PC-3 (cell line): ENCODE measurements around the gene MRPL51. TPM values are rescaled to one million over a fixed set of nuclear protein-coding genes. Genes with fewer than 3 reads are reported as not detected.

Experiments used
- ATAC-seq: fragments of 200-7000 bp; cut with Tn5 transposase; 2 replicates; pipeline ENCODE4 v1.9.1; 2020; ENCODE audit warnings: mild to moderate bottlenecking, moderate library complexity
- BruUV-seq: library from RNA; stranded (reverse); fragments of 400-500 nt; replicated peaks from 2 replicates; lab custom pipeline; 2021; lab: Mats Ljungman, UMichigan
- CTCF ChIA-PET: fragments of 300-600 bp; sonication (Branson Sonifier 250); formaldehyde crosslinking; loops from one replicate; lab custom pipeline; 2022; ENCODE audit warnings: antibody characterized with exemption; lab: Charles Lee
- POLR2A ChIA-PET: fragments of 300-600 bp; sonication (Branson Sonifier 250); formaldehyde crosslinking; loops from one replicate; lab custom pipeline; 2022; ENCODE audit warnings: antibody characterized with exemption; ENCODE audit not compliant: unreplicated experiment; lab: Charles Lee
- DNase-seq: peaks from one replicate; pipeline ENCODE4 v3.0.0-alpha.2; 2015
- H2AFZ ChIP-seq: fragments of 300-600 bp; sonication (generic); 2 replicates; pipeline ENCODE4 v1.6.0; 2016; ENCODE audit warnings: antibody characterized with exemption, low read length
- H3F3A ChIP-seq: fragments of 300-600 bp; sonication (generic); one replicate; pipeline ENCODE4 v1.6.0; 2017; ENCODE audit warnings: antibody characterized with exemption, low read length, control low read depth, mild to moderate bottlenecking; ENCODE audit not compliant: unreplicated experiment
- H3K27ac ChIP-seq: fragments of 300-600 bp; sonication (generic); 2 replicates; pipeline ENCODE4 v1.5.1; 2016; ENCODE audit warnings: mild to moderate bottlenecking, low read length
- H3K27me3 ChIP-seq: fragments of 300-600 bp; sonication (generic); 2 replicates; pipeline ENCODE4 v1.6.1; 2016; ENCODE audit warnings: low read length, mixed read lengths
- H3K36me3 ChIP-seq: fragments of 300-600 bp; sonication (generic); 2 replicates; pipeline ENCODE4 v1.6.1; 2016; ENCODE audit warnings: low read depth, mixed run types, low read length, mixed read lengths
- H3K4me1 ChIP-seq: fragments of 300-600 bp; sonication (generic); 2 replicates; pipeline ENCODE4 v1.5.1; 2016; ENCODE audit warnings: low read length; ENCODE audit not compliant: insufficient read depth
- H3K4me2 ChIP-seq: fragments of 300-600 bp; sonication (generic); 2 replicates; pipeline ENCODE4 v1.6.0; 2016; ENCODE audit warnings: low read length
- H3K4me3 ChIP-seq: fragments of 300-600 bp; sonication (generic); 2 replicates; pipeline ENCODE4 v1.5.1; 2016; ENCODE audit warnings: mild to moderate bottlenecking, low read length, mixed read lengths
- H3K79me2 ChIP-seq: fragments of 300-600 bp; sonication (generic); 2 replicates; pipeline ENCODE4 v1.6.1; 2017; ENCODE audit warnings: low read length, mixed read lengths
- H3K9ac ChIP-seq: fragments of 300-600 bp; sonication (generic); 2 replicates; pipeline ENCODE4 v1.6.0; 2016; ENCODE audit warnings: mild to moderate bottlenecking, low read length
- H3K9me2 ChIP-seq: fragments of 300-600 bp; sonication (generic); replicated peaks from 2 replicates; pipeline ENCODE4 v1.6.1; 2016; ENCODE audit warnings: mixed run types, low read length, mixed read lengths
- H3K9me3 ChIP-seq: fragments of 300-600 bp; sonication (generic); 2 replicates; pipeline ENCODE4 v1.6.1; 2016; ENCODE audit warnings: low read length, mixed read lengths
- H4K20me1 ChIP-seq: fragments of 300-600 bp; sonication (generic); 2 replicates; pipeline ENCODE4 v1.6.1; 2016; ENCODE audit warnings: low read length, mixed read lengths
- CTCF ChIP-seq: fragments of 300-600 bp; sonication (generic); conservative IDR thresholded peaks from 2 replicates; pipeline ENCODE4 v1.5.1; 2017; ENCODE audit warnings: antibody characterized with exemption, low read depth, mild to moderate bottlenecking, low read length
- EZH2 ChIP-seq: fragments of 300-600 bp; sonication (generic); IDR thresholded peaks from one replicate; pipeline ENCODE4 v1.6.1; 2017; ENCODE audit warnings: antibody characterized with exemption, mild to moderate bottlenecking, low read length; ENCODE audit not compliant: unreplicated experiment
- EZH2phosphoT487 ChIP-seq: fragments of 300-600 bp; sonication (generic); IDR thresholded peaks from 2 replicates; pipeline ENCODE4 v1.6.1; 2018; ENCODE audit warnings: mild to moderate bottlenecking, antibody characterized with exemption, low read length, borderline replicate concordance
- intact Hi-C: fragments of 100-400 bp; cut with micrococcal nuclease; formaldehyde crosslinking; loops from 2 replicates; pipeline ENCODE4 v1.9.0; 2023
- total RNA-seq: library from RNA; depleted of rRNA; stranded (reverse); fragments of >200 nt; gene quantifications from 2 replicates; pipeline ENCODE4 v1.2.3, GENCODE V29; 2014

MRPL51 gene
- total RNA-seq, 1 experiment from 2014 or later, result 157 TPM

GRCh38 chr12:6533923-6534694 is 41.0 kb upstream of the MRPL51 start, which contains the start of gene GAPDH:
GAPDH (plus strand) TSS chr12:6534517; CDS start chr12:6534833, 316 bp downstream.
- TF ChIP-seq EZH2, result no peak
- intact Hi-C loops, result loop anchor here (1.0 to 5.0 kb wide), 3 partner anchors 64 to 197 kb away; partner anchors contain the start of gene VAMP1
- BruUV-seq, result no TSS peak
- H3K27ac ChIP-seq, result peak within 1 kb of the TSS; percentile 99
- DNase-seq, result peak; percentile 92
- peak; percentile 48 for ATAC-seq
- peak within 1 kb of the TSS; percentile 63 for H2AFZ ChIP-seq
- H3K79me2 ChIP-seq, result peaks cover 47% of the 10 kb centered on the region
- peak within 1 kb of the TSS; percentile 96 for H3K9ac ChIP-seq
- no peaks in the 10 kb centered on the region for H3K9me3 ChIP-seq
- H3K4me1 ChIP-seq, result peaks cover 38% of the 10 kb centered on the region
- no peaks in the 10 kb centered on the region for H3K9me2 ChIP-seq
- peaks cover 52% of the 10 kb centered on the region for H3K36me3 ChIP-seq
- no peaks in the 10 kb centered on the region for H3K27me3 ChIP-seq
- POLR2A ChIA-PET, result interaction anchor here (0.6 to 1.0 kb wide), 11 partner anchors 19 to 339 kb away, joined by 3 to 36 read pairs (median 9); partner anchors contain the start of genes SPSB2 and VAMP1
- CTCF ChIA-PET, result no interaction called here
- H3F3A ChIP-seq, result peaks cover 22% of the 10 kb centered on the region
- H3K4me2 ChIP-seq, result peak within 1 kb of the TSS; percentile 99
- H3K4me3 ChIP-seq, result peak within 1 kb of the TSS; percentile 97
- H4K20me1 ChIP-seq, result peaks cover 38% of the 10 kb centered on the region

- Histone ChIP-seq H3K4me1 (peaks cover 38% of the 10 kb centered on the region), H3F3A (peaks cover 20% of the 10 kb centered on the region), H3K36me3 (peaks cover 52% of the 10 kb centered on the region), H3K27me3 (no peaks in the 10 kb centered on the region), H2AFZ (peak overlapping the region; percentile 63), H3K9ac (peak overlapping the region; percentile 96), H3K9me3 (no peaks in the 10 kb centered on the region), H3K9me2 (no peaks in the 10 kb centered on the region), H4K20me1 (peaks cover 37% of the 10 kb centered on the region), H3K4me2 (peak overlapping the region; percentile 99), H3K79me2 (peaks cover 47% of the 10 kb centered on the region), H3K27ac (peak overlapping the region; percentile 99), H3K4me3 (peak overlapping the region; percentile 97)
- CTCF ChIA-PET, result no interaction called here
- POLR2A ChIA-PET, result interaction anchor here (0.6 to 1.0 kb wide), 6 partner anchors 19 to 340 kb away, joined by 6 to 36 read pairs (median 24); partner anchors contain the start of genes SPSB2 and VAMP1
- ATAC-seq (no peak), DNase-seq (no peak)
- intact Hi-C loops, result loop anchor here (5.0 kb wide), 1 partner anchor 111 kb away; no protein-coding TSS in a partner anchor
- BruUV-seq, result no TSS peak
- TF ChIP-seq EZH2 (no peak), EZH2phosphoT487 (no peak)
Observed at GRCh38 chr12:6533653-6533922, 40.5 kb upstream of the MRPL51 start.

- DNase-seq (peak; percentile 81), ATAC-seq (peak; percentile 44)
- H3K9ac ChIP-seq, result peak overlapping the region; percentile 96
- no peaks in the 10 kb centered on the region for H3K9me3 ChIP-seq
- no peaks in the 10 kb centered on the region for H3K9me2 ChIP-seq
- POLR2A ChIA-PET, result interaction anchor here (0.6 to 1.1 kb wide), 3 partner anchors 35 to 162 kb away, joined by 3 to 4 read pairs (median 3); partner anchors contain the start of genes LTBR and NOP2
- H3K36me3 ChIP-seq, result peaks cover 47% of the 10 kb centered on the region
- H4K20me1 ChIP-seq, result peaks cover 32% of the 10 kb centered on the region
- peaks cover 38% of the 10 kb centered on the region for H3K4me1 ChIP-seq
- H3K4me2 ChIP-seq, result peak overlapping the region; percentile 99
- H3K4me3 ChIP-seq, result peak overlapping the region; percentile 97
- TSS peak; percentile 44 for BruUV-seq
- no peaks in the 10 kb centered on the region for H3K27me3 ChIP-seq
- TF ChIP-seq EZH2phosphoT487, result no peak
- no peak for TF ChIP-seq CTCF
- no peak for TF ChIP-seq EZH2
- CTCF ChIA-PET, result interaction anchor here (0.7 kb wide), 1 partner anchor 62 kb away, joined by 4 read pairs; the partner anchor contains the start of gene VAMP1
- peaks cover 47% of the 10 kb centered on the region for H3K79me2 ChIP-seq
- peak overlapping the region; percentile 63 for H2AFZ ChIP-seq
- peak overlapping the region; percentile 99 for H3K27ac ChIP-seq
- peaks cover 15% of the 10 kb centered on the region for H3F3A ChIP-seq
- intact Hi-C loops, result loop anchor here (5.0 kb wide), 1 partner anchor 111 kb away; no protein-coding TSS in a partner anchor
Observed at GRCh38 chr12:6532927-6533652, 40.0 kb upstream of the MRPL51 start.
